ENCODE data around the gene ATP6V0E1. TPM values are rescaled to one million over a fixed set of nuclear protein-coding genes. Genes with fewer than 3 reads are reported as not detected.

The ATP6V0E1 gene
- total RNA-seq, 1 experiment from 2014 or later: 84.6 TPM

- no peak for TF ChIP-seq CBX3 (IDR thresholded peaks at IDR 0.05; ENCODE audit: low read depth)
- no peak for TF ChIP-seq SRF (IDR thresholded peaks at IDR 0.05; ENCODE audit: low read depth)
- TF ChIP-seq POLR2A (IDR thresholded peaks at IDR 0.05; ENCODE audit: borderline replicate concordance, extremely low read depth, insufficient read depth, insufficient read length): no peak
- no peak for TF ChIP-seq SP1 (IDR thresholded peaks at IDR 0.05; ENCODE audit: low read depth)
- no peak for TF ChIP-seq REST (IDR thresholded peaks at IDR 0.05; ENCODE audit: low read depth)
- TF ChIP-seq TCF7L2 (IDR thresholded peaks at IDR 0.05; ENCODE audit: borderline replicate concordance, extremely low read depth, insufficient read depth, insufficient read length): no peak
- no peak for TF ChIP-seq CTCF (IDR thresholded peaks at IDR 0.05 in 2 of 3, conservative IDR thresholded peaks at IDR 0.05 in 1 of 3; ENCODE audit: borderline replicate concordance in 1 of 3, insufficient read depth in 1 of 3, low read depth in 2 of 3, low read length in 2 of 3)
- no peak for TF ChIP-seq CEBPB (IDR thresholded peaks at IDR 0.05; ENCODE audit: low read depth)
- no peak for TF ChIP-seq ZNF274 (IDR thresholded peaks at IDR 0.05; ENCODE audit: low read depth, low read length)
- no peak for TF ChIP-seq ZBTB33 (IDR thresholded peaks at IDR 0.05; ENCODE audit: extremely low read depth, insufficient replicate concordance, low read length)
- TF ChIP-seq YY1 (IDR thresholded peaks at IDR 0.05; ENCODE audit: extremely low read depth, insufficient replicate concordance, low read depth, low read length): no peak
- TF ChIP-seq EGR1 (IDR thresholded peaks at IDR 0.05; ENCODE audit: low read depth): no peak
- DNase-seq (ENCODE audit: low read depth, low spot score) (no peak), ATAC-seq (no peak)
- H3K9me2 ChIP-seq (ENCODE audit: insufficient read depth): no peaks in the 10 kb centered on the region
- H3K4me2 ChIP-seq (ENCODE audit: low read length): no peak overlapping the region
- H3K9me3 ChIP-seq (ENCODE audit: control insufficient read depth in 1 of 2, insufficient read depth in 1 of 2, low read depth in 1 of 2, low read length in 2 of 2): no peaks in the 10 kb centered on the region
- ChIA-PET CTCF (interaction anchor here (0.7 to 1.9 kb wide), 3 partner anchors 237 to 247 kb away, joined by 3 to 7 read pairs (median 4); no protein-coding TSS in a partner anchor), RAD21 (ENCODE audit: low non-redundant PET in 1 of 2, low total read pairs in 2 of 2, uncharacterized antibody in 2 of 2, unreplicated experiment in 2 of 2) (no interaction called here), POLR2A (interaction anchor here (1.2 kb wide), 1 partner anchor 14 kb away, joined by 3 read pairs; no protein-coding TSS in a partner anchor)
- intact Hi-C loops (cut with micrococcal nuclease): no loop called here
- H3K27me3 ChIP-seq (ENCODE audit: insufficient read depth, low read length): no peaks in the 10 kb centered on the region
- no TSS peak for BruUV-seq (replicated peaks)
- H3K36me3 ChIP-seq (ENCODE audit: control insufficient read depth in 1 of 2, insufficient read depth in 2 of 2, low read length in 2 of 2): no peaks in the 10 kb centered on the region
- H3K4me3 ChIP-seq (replicated peaks in 1 of 2; ENCODE audit: low read depth in 1 of 2, low read length in 2 of 2): no peak overlapping the region
- no peaks in the 10 kb centered on the region for H4K20me1 ChIP-seq (ENCODE audit: insufficient read depth)
- no peak overlapping the region for H3K27ac ChIP-seq (ENCODE audit: low read depth, low read length)
- no peak overlapping the region for H2AFZ ChIP-seq (ENCODE audit: low read depth, low read length, poor library complexity, severe bottlenecking)
- H3K4me1 ChIP-seq (ENCODE audit: control insufficient read depth in 1 of 2, insufficient read depth in 2 of 2, low read length in 2 of 2): peaks cover 3 to 54% of the 10 kb centered on the region in 2 experiments; a peak in 3 of 4 replicates
- H3K9ac ChIP-seq (ENCODE audit: low read length): no peak overlapping the region
- H3K79me2 ChIP-seq (ENCODE audit: insufficient read depth, low read length): no peaks in the 10 kb centered on the region
These were observed 29.5 kb upstream of the ATP6V0E1 start for GRCh38 chr5:172953776-172954675.

Data from HCT116 (cell line).